GM21423 (cell line): ENCODE measurements around the gene TAGLN.
A peak's percentile ranks its signal among the peaks of the same experiment; 100 is the strongest.

Source experiments
- ATAC-seq: cut with Tn5 transposase; IDR thresholded peaks from one replicate; pipeline ENCODE4 v1.9.1; 2021; ENCODE audit warnings: mild to moderate bottlenecking, moderate library complexity; ENCODE audit not compliant: unreplicated experiment

Gene TAGLN

DNA sequence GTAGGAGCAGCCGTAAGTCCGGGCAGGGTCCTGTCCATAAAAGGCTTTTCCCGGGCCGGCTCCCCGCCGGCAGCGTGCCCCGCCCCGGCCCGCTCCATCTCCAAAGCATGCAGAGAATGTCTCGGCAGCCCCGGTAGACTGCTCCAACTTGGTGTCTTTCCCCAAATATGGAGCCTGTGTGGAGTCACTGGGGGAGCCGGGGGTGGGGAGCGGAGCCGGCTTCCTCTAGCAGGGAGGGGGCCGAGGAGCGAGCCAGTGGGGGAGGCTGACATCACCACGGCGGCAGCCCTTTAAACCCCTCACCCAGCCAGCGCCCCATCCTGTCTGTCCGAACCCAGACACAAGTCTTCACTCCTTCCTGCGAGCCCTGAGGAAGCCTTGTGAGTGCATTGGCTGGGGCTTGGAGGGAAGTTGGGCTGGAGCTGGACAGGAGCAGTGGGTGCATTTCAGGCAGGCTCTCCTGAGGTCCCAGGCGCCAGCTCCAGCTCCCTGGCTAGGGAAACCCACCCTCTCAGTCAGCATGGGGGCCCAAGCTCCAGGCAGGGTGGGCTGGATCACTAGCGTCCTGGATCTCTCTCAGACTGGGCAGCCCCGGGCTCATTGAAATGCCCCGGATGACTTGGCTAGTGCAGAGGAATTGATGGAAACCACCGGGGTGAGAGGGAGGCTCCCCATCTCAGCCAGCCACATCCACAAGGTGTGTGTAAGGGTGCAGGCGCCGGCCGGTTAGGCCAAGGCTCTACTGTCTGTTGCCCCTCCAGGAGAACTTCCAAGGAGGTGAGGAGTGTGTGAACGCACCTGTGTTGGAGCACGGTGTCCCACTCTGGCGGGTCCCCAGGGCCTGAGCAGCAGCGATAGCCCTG is at the start of gene TAGLN:
TSS of gene TAGLN (plus strand) at position 318 of the 863 bp plus-strand sequence. CDS start 3,644 bp downstream, outside the sequence.
- no peak for ATAC-seq

DNA sequence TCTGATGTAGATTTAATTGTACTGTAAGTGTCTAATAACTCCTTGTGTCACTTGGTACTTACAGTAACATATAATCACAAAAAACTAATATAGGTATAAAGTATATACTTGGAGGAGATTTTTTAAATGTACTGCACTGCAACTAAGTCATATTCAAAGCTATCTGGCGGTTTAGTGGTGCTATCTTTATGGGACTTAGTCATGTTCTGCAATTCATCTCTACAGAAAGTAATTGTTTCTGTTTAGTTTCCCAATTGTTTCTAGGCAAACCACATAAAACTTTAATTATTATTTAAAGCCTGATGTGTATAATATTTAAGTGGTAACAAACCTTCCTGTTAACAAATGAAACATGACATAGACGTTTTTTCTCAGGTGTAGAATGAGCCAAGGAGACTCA is 47.1 kb upstream of the TAGLN start:
- ATAC-seq, result no peak

DNA sequence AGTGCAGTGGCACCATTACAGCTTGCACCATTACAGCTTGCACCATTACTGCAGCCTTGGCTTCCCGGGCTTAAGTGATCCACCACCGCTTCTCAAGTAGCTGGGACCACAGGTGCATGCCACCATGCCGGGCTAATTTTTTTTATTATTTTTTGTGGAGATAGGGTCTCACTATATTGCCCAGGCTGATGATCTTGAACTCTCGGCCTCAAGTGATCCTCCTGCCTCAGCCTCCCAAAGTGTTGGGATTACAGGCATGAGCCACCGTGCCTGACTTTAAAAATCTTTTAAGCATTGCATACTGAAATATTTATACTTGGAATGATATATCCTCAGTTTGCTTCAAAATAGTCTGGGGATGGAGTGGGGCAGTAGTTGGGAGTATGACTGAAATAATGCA is 44.7 kb upstream of the TAGLN start:
- no peak for ATAC-seq

DNA sequence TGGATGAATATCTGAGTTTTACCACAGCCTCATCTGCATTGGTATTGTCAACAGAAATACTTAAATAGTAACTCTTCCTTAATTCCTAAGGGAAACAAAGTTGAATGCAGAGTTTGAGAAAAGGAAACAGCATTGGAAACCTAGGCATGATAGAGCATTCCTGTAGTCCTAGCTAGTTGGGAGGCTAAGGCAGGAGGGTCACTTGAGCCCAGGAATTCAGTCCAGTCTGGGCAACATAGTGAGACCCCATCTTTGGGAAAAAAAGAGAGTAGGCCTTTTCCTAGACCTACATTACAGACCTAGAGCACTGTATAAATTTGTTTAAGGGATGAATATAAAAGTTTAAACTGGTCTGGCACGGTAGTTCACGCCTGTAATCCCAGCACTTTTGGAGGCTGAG is 41.7 kb upstream of the TAGLN start:
- no peak for ATAC-seq

DNA sequence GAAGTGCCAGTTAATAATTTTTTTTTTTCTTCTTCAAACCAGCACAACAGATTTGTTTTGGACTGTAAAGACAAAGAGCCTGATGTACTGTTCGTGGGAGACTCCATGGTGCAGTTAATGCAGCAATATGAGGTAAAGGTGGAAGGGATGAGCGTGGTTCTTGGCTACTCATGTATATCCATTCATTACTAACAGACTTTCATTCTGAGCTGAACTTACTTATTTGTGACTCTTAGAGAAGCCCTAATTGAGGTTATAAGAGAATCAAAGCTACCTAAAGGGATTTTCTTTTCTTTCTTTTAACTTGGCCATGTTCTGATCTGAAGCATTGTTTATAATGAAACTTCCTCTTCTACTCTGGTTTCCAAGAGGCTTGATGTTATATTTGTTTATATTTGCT is 39.3 kb upstream of the TAGLN start:
- no peak for ATAC-seq

DNA sequence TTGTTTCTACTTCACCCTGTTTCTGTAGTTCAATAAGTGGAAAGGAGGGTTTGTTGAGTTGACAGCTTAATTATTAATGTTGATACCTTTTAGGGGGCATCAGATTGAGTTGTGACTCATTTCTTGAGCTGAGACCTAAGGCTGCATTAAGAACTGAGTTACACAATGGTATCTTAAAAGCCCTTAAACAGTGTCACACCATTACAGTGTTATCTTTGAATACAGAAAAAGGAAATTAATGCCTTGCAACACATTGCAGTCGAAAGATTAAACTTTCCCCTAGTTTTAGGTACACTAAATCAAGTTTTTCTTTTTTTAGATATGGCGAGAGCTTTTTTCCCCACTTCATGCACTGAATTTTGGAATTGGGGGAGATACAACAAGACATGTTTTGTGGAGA is 38.3 kb upstream of the TAGLN start:
- no peak for ATAC-seq

DNA sequence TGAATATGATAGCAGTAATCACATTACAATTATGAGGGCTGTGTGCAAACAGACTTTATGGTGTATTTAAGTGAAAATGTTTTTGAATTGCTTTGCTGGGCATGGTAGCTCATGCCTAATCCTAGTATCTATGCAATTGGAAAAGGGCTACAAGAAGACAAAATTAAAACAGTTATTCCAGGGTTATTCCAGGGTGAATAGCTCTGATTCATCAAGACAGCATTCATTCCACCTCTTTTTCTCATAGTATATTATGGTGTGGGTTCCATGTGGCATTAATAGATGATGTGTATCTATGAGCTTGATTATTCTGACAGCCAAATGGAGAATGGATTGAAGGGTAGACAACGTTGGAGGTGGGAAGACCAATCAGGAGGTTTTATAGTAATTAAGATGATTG is 32.7 kb upstream of the TAGLN start:
- ATAC-seq, result no peak

DNA sequence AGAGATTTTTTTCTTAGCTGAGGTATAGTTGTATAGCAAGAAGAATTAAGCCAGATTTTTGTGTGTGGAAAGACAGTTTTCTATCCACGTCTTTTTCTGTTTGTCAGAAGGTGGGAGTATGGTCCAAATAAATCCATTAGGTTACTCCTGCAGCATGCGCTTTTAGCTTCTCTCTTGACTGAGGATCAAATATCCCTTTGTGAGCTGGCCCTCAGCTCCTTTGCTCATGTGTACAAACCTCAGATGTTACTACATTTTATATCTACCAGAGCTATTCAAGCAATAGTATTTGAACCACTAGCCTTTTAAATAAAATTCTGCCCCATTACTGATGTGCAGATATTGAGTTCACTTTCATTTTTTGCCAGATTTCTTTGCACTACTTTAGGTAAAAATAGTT is 29.4 kb upstream of the TAGLN start:
- no peak for ATAC-seq

DNA sequence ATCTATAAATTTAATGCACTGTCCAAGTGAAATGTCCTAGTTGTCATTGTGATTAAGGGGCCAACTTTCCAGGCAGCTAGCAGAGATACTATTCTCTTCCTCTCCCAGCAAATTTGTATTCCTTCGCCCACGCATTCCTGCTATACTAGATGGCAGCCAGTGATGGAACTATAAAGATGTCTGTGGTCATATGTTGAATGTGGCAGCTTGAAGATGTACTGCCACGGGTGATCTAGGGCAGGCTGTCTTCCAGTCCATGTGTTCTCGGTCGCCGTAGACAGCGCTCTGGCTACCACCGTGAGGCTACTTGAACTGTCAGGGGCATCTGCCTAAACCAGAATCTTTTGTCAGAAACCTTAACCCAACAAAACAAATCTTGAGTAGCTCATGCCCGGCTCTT is 29.0 kb upstream of the TAGLN start:
- no peak for ATAC-seq

DNA sequence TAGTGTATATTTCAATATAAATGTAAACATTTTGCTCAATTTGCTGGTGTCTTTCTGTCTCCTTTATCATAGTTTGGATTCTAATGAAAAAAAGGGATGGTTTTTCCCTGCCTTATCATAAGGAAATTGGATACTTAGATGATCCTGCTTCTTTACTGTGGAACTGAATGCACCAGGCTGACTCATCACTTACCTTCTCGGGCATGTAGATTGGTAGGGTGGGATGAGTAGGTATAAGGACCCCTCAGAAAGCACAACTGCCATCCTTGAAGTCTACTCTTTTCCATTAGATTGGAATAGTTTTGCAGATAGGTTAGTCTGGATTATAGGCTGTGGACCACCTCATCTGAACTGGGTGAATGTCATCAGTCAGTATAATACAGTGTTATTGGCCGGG is 28.2 kb upstream of the TAGLN start:
- no peak for ATAC-seq

DNA sequence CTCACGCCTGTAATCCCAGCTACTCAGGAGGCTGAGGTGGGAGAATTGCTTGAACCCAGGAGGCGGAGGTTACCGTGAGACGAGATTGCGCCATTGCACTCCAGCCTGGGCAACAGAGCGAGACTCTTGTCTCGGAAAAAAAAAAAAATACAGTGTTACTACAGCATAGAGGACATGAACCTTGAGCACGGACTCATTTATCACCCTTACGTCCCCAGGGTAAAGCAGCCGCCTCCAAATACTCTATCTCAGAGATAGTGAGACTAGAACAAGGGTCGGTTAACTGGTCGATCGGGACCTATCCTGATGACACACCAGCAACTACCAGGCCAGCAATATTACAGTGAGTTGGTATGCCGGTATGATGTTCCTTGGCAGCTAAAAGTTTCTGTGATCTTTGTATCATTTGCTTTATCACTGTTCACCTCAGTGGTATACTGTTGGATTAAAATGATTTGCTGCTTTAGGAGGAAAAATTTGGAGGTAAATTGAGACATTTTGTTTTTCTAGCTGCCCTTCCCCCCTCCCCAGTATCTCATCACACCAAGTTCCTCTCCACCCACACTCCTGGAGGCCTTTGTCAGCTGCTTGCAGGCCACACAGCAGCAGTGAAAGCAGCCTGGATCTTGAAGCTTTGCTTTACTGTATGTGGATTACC is 27.6 kb upstream of the TAGLN start:
- ATAC-seq, result no peak

DNA sequence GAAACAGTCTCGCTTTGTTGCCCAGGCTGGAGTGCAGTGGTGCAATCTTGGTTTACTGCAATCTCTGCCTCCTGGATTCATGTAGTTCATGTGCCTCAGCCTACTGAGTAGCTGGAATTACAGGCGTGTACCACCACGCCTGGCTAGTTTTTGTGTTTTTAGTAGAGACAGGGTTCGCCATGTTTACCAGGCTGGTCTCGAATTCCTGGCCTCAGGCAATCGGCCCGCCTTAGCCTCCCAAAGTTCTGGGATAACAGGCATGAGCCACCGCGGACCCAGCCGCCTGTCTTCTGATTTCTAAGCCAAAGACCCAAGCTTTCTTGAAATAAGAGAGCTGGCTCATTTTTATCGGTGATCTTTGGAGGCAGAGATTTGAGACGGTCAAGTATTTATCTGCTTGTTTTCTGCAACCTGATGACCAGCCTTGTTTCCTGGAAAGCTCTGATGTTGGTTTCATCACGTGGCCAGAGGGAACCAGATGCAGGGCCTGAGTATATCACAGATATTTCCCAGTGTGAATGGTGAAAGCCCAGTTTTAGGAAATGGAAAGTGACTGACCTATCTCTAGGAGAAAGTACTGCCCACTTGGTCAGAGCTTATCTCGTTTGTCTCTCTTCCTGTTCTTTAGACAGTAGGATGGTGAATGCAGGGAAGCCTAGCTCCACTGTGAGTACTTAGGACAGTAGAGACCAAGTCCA is 26.3 kb upstream of the TAGLN start:
- no peak for ATAC-seq

DNA sequence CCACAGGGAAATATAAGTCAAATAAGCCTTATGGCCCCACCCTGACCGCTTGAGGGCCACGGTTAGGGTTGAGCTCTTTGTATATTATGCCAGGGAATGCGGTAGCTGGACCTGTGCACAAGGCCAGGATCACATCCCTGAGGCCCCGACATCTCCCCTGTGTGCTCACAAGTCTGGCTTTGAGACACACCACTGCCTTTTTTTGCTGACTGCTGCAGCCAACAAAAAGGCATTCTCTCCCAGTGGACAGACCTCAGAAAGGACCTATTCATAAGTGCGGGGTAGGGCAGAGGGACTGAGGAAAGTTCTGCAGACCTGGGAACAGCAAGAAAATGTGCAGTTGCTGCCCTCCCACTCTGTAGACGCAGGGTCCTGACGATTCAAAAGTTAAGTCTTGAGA is 24.1 kb upstream of the TAGLN start:
- ATAC-seq, result no peak

DNA sequence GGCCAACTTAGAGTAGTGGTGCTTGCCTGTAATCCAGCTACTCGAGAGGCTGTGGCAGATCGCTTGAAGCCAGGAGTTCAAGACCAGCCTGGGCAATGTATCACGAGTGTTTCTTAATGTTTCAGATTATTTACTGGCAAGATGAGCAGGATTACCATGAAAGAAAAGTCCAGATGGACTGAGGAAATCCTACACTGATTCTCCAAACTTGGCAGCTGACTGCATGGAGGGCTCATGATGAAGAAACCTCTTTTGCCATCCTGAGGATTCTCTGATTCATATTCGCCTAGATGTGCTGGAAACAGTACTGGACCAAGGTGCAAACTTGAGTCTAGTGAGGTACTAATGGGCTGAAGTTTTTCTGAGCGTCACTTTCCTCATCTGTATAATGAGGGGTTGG is 23.4 kb upstream of the TAGLN start:
- ATAC-seq, result no peak

DNA sequence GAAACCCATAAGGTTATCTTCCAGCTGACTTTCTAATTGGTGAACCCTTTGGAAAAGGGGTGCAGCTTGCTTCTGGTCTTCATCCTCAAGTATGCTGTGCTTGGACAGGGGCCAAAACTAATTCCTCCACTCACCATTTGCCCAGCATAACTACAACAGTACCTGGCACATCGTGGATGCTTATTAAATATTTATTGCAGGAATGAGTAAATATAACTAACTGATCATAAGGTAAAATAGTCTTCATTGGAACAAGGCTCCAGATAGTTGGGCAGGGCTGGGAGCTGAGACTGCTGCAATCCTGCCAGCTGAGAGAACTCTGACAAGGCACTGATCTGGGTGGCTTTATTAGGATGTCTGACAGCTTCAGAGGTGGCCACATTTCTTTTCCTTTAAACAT is 23.0 kb upstream of the TAGLN start:
- no peak for ATAC-seq

DNA sequence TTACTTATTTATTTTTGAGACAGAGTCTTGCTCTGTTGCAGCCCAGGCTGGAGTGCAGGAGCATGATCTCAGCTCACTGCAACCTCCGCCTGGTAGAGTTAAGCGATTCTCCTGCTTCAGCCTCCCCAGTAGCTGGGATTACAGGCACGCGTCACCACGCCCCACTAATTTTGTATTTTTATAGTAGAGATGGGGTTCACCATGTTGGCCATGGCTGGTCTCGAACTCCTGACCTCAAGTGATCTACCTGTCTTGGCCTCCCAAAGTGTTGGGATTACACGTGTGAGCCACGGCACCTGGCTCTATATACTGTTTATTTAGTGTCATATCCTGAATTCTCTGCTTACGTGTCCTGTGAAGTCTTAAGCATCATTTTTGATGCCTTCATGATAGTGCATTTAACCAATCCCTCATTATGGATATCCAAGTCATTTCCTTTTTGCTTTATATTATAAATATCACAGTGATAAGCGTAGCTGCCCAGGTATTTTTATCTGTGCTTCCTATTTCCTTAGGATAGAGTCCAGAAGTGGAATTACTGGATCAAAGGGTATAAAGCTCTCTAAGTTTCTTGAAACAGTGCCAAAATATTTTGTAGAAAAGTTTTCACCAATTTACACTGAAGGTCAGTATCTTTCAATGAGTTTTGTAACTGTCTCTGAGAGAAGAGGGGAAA is 21.5 kb upstream of the TAGLN start:
- no peak for ATAC-seq

DNA sequence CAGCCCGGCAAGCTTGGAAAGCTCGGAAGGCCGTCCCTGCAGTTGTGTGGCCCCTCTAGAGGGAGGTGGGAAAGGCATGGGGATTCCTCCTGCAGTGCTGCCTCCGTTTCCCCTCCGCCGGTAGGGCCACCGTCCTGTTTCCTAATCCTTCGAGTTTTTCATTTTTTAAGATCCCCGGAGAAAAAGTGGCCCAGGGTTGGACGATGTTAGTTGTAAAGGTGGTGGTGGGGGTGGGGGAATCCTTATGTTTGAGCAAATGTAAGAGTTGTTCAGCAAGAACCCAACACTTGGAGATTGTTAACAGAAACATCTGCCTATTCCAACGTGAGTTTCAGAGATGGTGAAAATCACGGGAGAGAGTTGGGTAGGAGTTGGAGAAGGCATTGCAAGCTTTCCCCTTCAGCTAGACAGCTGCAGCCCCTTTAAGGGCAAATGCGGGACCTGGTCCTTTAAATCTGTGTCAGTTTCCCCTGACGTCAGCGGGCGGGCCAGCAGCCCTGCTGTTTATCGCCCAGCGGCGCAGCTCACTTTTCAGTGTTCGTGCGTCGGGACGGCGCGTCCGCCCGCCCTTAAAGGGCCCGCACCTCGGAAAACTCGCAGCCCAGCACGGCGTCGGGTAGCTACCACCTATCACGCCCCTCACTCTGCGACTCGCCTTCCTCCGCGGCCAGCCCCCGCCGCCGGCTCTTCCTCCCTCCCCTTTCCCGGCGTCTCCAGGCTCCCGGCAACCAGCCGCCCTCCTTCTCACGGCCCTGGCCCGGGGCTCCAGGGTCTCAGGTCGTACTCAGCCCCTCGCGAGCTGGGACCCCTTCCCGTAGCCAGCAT is 20.7 kb upstream of the TAGLN start, which contains the start of gene SIDT2:
TSS of gene SIDT2 (plus strand) at position 534 of the 825 bp plus-strand sequence. CDS start 521 bp downstream, outside the sequence.
- ATAC-seq, result peak; percentile 88

DNA sequence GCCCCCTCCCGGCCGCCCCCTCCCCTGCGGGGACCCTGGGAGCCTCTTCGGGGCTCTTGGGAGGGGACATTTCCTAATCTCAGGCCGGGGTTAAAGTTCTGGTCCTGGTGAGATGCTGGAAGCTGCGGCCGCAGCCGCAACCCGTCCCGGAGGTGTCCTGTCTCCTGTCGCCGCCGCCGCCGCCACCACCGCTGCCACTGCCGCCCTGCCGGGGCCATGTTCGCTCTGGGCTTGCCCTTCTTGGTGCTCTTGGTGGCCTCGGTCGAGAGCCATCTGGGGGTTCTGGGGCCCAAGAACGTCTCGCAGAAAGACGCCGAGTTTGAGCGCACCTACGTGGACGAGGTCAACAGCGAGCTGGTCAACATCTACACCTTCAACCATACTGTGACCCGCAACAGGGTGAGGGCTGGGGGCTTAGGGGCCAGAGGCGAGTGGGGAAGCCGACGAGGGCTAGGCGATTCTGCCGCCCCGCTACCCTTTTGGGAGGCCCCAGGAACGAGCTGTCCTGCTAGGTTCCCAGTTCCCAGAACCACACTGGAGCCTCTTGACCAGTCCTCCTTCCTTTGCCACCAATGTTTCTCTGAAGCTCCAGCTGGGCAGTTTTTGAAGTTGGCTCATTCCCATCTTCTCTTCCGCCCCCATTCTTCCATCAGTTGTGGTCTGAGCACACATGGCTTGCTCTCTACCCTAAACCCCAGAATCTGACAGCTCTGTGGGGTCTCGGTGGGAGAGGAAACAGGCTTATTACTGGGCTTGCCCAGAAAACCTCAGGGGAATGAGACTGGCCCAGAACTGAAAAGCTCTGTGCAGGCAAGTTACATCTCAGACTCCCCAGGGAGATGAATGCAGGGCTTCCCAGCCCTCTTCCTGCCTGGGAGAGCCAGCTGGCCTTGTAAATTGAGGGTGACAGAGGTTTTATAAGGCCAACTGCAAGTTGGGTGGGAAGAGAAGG is 19.8 kb upstream of the TAGLN start:
- peak; percentile 19 for ATAC-seq

DNA sequence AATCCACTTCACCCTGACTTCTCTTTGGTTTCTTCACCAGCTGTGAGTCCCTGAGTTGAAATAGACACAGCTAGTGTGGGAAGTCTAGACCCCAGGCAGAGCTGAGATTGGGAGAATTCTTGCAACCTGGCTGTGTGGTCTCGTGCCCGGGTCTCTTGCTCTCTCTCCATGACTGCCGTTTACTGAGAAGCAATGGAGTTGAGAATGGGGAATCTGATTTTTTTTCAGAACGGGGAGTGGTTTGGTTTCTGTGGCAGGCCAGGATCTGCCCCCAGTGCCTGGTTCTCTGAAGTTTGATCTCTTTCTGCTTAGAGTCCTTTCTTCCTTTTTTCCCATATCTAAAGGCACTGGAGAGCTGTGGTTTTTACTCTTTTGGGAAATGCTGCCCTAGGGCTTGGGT is 19.1 kb upstream of the TAGLN start:
- peak; percentile 2 for ATAC-seq
